ENCODE results near the gene G6PC2. TPM values are rescaled to one million over a fixed set of nuclear protein-coding genes. Genes with fewer than 3 reads are reported as not detected.

G6PC2 gene
- total RNA-seq, 5 donors from 2014 or later (not counting 1 experiment from before 2014, with no cell fraction given) = not detected

DNA sequence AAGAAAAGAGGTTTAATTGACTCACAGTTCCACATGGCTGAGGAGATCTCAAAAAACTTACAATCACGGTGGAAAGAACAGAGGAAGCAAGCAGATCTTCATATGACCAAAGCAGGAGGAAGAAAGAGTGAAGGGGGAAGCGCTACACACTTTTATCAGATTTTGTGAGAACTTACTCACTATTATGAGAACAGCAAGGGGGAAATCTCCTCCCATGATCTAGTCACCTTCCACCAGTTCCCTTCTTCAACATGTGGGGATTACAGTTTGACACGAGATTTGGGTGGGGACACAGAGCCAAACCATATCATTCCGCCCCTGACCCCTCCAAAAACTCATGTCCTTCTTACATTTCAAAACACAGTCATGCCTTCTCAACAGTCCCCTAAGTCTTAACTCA, 54.2 kb downstream of the G6PC2 start:
- Histone ChIP-seq H3K9me3 (no peaks in the 10 kb centered on the region), H3K36me3 (ENCODE audit: control insufficient read depth in 2 of 2, extremely low read depth in 1 of 2, insufficient read depth in 1 of 2, low read length in 1 of 2) (no peaks in the 10 kb centered on the region), H3K4me3 (ENCODE audit: control insufficient read depth in 1 of 2, extremely low read depth in 1 of 2, low read length in 1 of 2) (no peak overlapping the region), H3K27me3 (replicated peaks in 1 of 2; ENCODE audit: control insufficient read depth in 2 of 2, extremely low read depth in 1 of 2, insufficient read depth in 2 of 2, low read length in 1 of 2) (no peaks in the 10 kb centered on the region), H3K27ac (ENCODE audit: low read length) (no peak overlapping the region), H3K4me1 (ENCODE audit: control insufficient read depth in 1 of 2, extremely low read depth in 1 of 2, insufficient read depth in 2 of 2, low read length in 2 of 2) (no peaks in the 10 kb centered on the region)
- H3K27ac Mint-ChIP-seq = no peak overlapping the region
- ChIA-PET CTCF (no interaction called here), POLR2A (no interaction called here)
- H3K27me3 Mint-ChIP-seq = peaks cover 2 to 14% of the 10 kb centered on the region in 2 donors
- no peak for DNase-seq
- 80% methylated on average over 1 of the region's 4 CpGs for WGBS (ENCODE audit: insufficient coverage)
- peaks cover 4 to 22% (median 10%) of the 10 kb centered on the region in 3 donors for H3K9me3 Mint-ChIP-seq
- no peaks in the 10 kb centered on the region for H3K36me3 Mint-ChIP-seq
- ATAC-seq (replicated peaks in 1 of 4) = no peak
- no peaks in the 10 kb centered on the region for H3K4me1 Mint-ChIP-seq
- no peak overlapping the region for H3K4me3 Mint-ChIP-seq

DNA sequence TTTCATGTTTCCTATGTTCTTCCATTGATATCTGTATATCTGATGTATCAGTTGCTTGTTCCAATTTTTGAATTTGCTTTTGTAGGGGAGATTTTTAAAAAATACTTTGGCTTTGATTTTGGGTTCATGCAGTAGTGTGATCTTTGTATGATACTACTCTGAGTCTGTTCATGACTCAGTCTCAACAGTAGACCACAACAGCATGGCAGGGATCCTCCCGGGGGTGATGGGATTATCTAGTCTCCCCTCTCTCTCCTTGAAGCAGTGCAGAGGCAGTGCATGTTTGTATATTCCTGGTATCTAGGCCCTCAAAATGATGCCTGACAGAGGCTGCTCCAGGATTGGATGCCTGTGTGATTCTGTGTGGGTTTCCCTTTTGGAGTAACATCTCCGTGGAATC, 55.3 kb downstream of the G6PC2 start:
- Histone ChIP-seq H3K4me3 (ENCODE audit: control insufficient read depth in 1 of 2, extremely low read depth in 1 of 2, low read length in 1 of 2) (no peak overlapping the region), H3K27ac (ENCODE audit: low read length) (no peak overlapping the region), H3K27me3 (replicated peaks in 1 of 2; ENCODE audit: control insufficient read depth in 2 of 2, extremely low read depth in 1 of 2, insufficient read depth in 2 of 2, low read length in 1 of 2) (no peaks in the 10 kb centered on the region), H3K36me3 (ENCODE audit: control insufficient read depth in 2 of 2, extremely low read depth in 1 of 2, insufficient read depth in 1 of 2, low read length in 1 of 2) (no peaks in the 10 kb centered on the region), H3K9me3 (no peaks in the 10 kb centered on the region), H3K4me1 (ENCODE audit: control insufficient read depth in 1 of 2, extremely low read depth in 1 of 2, insufficient read depth in 2 of 2, low read length in 2 of 2) (no peaks in the 10 kb centered on the region)
- no peak for ATAC-seq (replicated peaks in 1 of 4)
- H3K27ac Mint-ChIP-seq = no peak overlapping the region
- H3K4me3 Mint-ChIP-seq = no peak overlapping the region
- ChIA-PET CTCF (interaction anchor here in 1 of 2 donors (1.6 kb wide), 1 partner anchor 11 kb away, joined by 7 read pairs; no protein-coding TSS in a partner anchor), POLR2A (interaction anchor here in 1 of 2 donors (0.6 kb wide), 1 partner anchor 593 kb away, joined by 3 read pairs; no protein-coding TSS in a partner anchor)
- DNase-seq = no peak
- H3K36me3 Mint-ChIP-seq = no peaks in the 10 kb centered on the region
- H3K4me1 Mint-ChIP-seq = peaks cover 0 to 1% (median under 1%) of the 10 kb centered on the region in 3 donors
- 86% methylated on average over 1 of the region's 2 CpGs for WGBS (ENCODE audit: insufficient coverage)
- peaks cover 2 to 14% of the 10 kb centered on the region in 2 donors for H3K27me3 Mint-ChIP-seq
- H3K9me3 Mint-ChIP-seq = peaks cover 4 to 22% (median 10%) of the 10 kb centered on the region in 3 donors

Other genes with a start within 250 kb of the G6PC2 start
- under 1 TPM in 4 of 5 donors, not detected in 1; 0.13 to 0.82 (median 0.45) TPM for gene NOSTRIN, start 98.7 kb upstream of the G6PC2 start, total RNA-seq
- under 1 TPM in 3 of 5 donors, not detected in 2; 0.32 to 0.83 (median 0.43) TPM for gene SPC25, start 10.9 kb upstream of the G6PC2 start, total RNA-seq
- gene ABCB11, start 130.0 kb downstream of the G6PC2 start, total RNA-seq = under 1 TPM in 2 of 5 donors, not detected in 3; 0.03 TPM
- not detected for gene DHRS9, start 168.3 kb downstream of the G6PC2 start, total RNA-seq

Measured in T-cell (primary cell).